Caco-2 (cell line): Measurements from ENCODE around the gene CRABP2. TPM values are rescaled to one million over a fixed set of nuclear protein-coding genes. Genes with fewer than 3 reads are reported as not detected.

Source experiments
- BruUV-seq: library from RNA; stranded (reverse); fragments of 400-500 nt; replicated peaks from 2 replicates; lab custom pipeline; 2021; lab: Mats Ljungman, UMichigan
- CTCF ChIA-PET: fragments of 300-600 bp; sonication (Branson Sonifier 250); formaldehyde crosslinking; loops from one replicate; lab custom pipeline; 2022; ENCODE audit warnings: antibody characterized with exemption; lab: Charles Lee
- POLR2A ChIA-PET: fragments of 300-600 bp; sonication (Branson Sonifier 250); formaldehyde crosslinking; loops from one replicate; lab custom pipeline; 2022; ENCODE audit warnings: antibody characterized with exemption; lab: Charles Lee
- DNase-seq, 2 experiments: peaks; one replicate each; pipeline versions ENCODE4 v3.0.0 to v3.0.0-alpha.2; 2020 to 2022
- H3K27me3 ChIP-seq: replicated peaks from 2 replicates; pipeline ENCODE4 v1.6.0; 2011; ENCODE audit warnings: low read length; ENCODE audit not compliant: control insufficient read depth, insufficient read depth
- H3K36me3 ChIP-seq: 2 replicates; pipeline ENCODE4 v1.5.1; 2011; ENCODE audit warnings: low read length; ENCODE audit not compliant: control insufficient read depth, insufficient read depth
- H3K4me1 ChIP-seq: fragments of 250-450 bp; sonication (Bioruptor Pico); 2 replicates; pipeline ENCODE4 v1.5.1; 2020; ENCODE audit warnings: mild to moderate bottlenecking
- H3K4me3 ChIP-seq: 2 replicates; pipeline ENCODE4 v1.5.1; 2011; ENCODE audit warnings: low read depth, mild to moderate bottlenecking, control low read depth, low read length
- H3K9me3 ChIP-seq: fragments of 250-450 bp; sonication (Bioruptor Pico); 2 replicates; pipeline ENCODE4 v1.5.1; 2020; ENCODE audit warnings: mild to moderate bottlenecking, moderate library complexity
- H3K27ac Mint-ChIP-seq: one replicate; pipeline ENCODE4 v1.8.0; 2022; ENCODE audit warnings: mixed read lengths; ENCODE audit not compliant: unreplicated experiment
- H3K27me3 Mint-ChIP-seq: one replicate; pipeline ENCODE4 v1.8.0; 2022; ENCODE audit warnings: mixed read lengths; ENCODE audit not compliant: insufficient read depth, unreplicated experiment
- H3K36me3 Mint-ChIP-seq: one replicate; pipeline ENCODE4 v1.8.0; 2022; ENCODE audit warnings: mild to moderate bottlenecking, mixed read lengths; ENCODE audit not compliant: insufficient read depth, unreplicated experiment
- H3K4me1 Mint-ChIP-seq: one replicate; pipeline ENCODE4 v1.8.0; 2022; ENCODE audit warnings: low read depth, mixed read lengths; ENCODE audit not compliant: unreplicated experiment
- H3K4me3 Mint-ChIP-seq: one replicate; pipeline ENCODE4 v1.8.0; 2022; ENCODE audit warnings: mild to moderate bottlenecking, moderate library complexity, mixed read lengths; ENCODE audit not compliant: unreplicated experiment
- H3K9me3 Mint-ChIP-seq: one replicate; pipeline ENCODE4 v1.8.0; 2022; ENCODE audit warnings: mixed read lengths; ENCODE audit not compliant: unreplicated experiment
- CTCF ChIP-seq, 2 experiments: fragments of 200-600 bp in 1 of 2; IDR thresholded peaks; 1 replicate in 1 of 2; 2 replicates in 1 of 2; pipeline versions ENCODE4 v1.5.1 to v1.8.0; 2011 to 2022; ENCODE audit warnings: antibody characterized with exemption in 1 of 2, control low read depth in 1 of 2, inconsistent platforms in 1 of 2, low read depth in 1 of 2, low read length in 1 of 2, mild to moderate bottlenecking in 1 of 2, moderate library complexity in 1 of 2; ENCODE audit not compliant: insufficient read depth in 1 of 2, severe bottlenecking in 1 of 2, unreplicated experiment in 1 of 2
- intact Hi-C: fragments of 100-400 bp; cut with micrococcal nuclease; formaldehyde crosslinking; loops from one replicate; pipeline ENCODE4 v1.10.0; 2022; ENCODE audit not compliant: unreplicated experiment
- total RNA-seq: library from RNA; stranded (reverse); gene quantifications from 2 replicates; pipeline ENCODE4 v1.2.3, GENCODE V29; 2022

Gene CRABP2
- total RNA-seq, 1 experiment from 2014 or later, result 27.1 TPM

- ChIA-PET POLR2A (no interaction called here), CTCF (interaction anchor here (0.7 to 1.2 kb wide), 2 partner anchors 12 to 28 kb away, joined by 3 read pairs; no protein-coding TSS in a partner anchor)
- H3K36me3 ChIP-seq, result no peaks in the 10 kb centered on the region
- no TSS peak for BruUV-seq
- no peak for DNase-seq
- intact Hi-C loops, result no loop called here
- peaks cover 11% of the 10 kb centered on the region for H3K4me1 Mint-ChIP-seq
- H3K27me3 Mint-ChIP-seq, result peaks cover 9% of the 10 kb centered on the region
- no peak overlapping the region for H3K4me3 Mint-ChIP-seq
- no peak overlapping the region for H3K4me3 ChIP-seq
- H3K9me3 ChIP-seq, result no peaks in the 10 kb centered on the region
- no peaks in the 10 kb centered on the region for H3K9me3 Mint-ChIP-seq
- peaks cover 4% of the 10 kb centered on the region for H3K36me3 Mint-ChIP-seq
- no peak overlapping the region for H3K27ac Mint-ChIP-seq
- no peak for TF ChIP-seq CTCF (IDR thresholded peaks at IDR 0.05; ENCODE audit: insufficient read depth in 1 of 2, low read depth in 1 of 2, low read length in 1 of 2, severe bottlenecking in 1 of 2, unreplicated experiment in 1 of 2)
- peaks cover 7% of the 10 kb centered on the region for H3K4me1 ChIP-seq
- no peaks in the 10 kb centered on the region for H3K27me3 ChIP-seq
Observed at GRCh38 chr1:156655151-156655903, 50.1 kb downstream of the CRABP2 start.

GRCh38 chr1:156654700-156655099 is 50.7 kb downstream of the CRABP2 start:
- Mint-ChIP-seq H3K9me3 (no peaks in the 10 kb centered on the region), H3K36me3 (peaks cover 2% of the 10 kb centered on the region), H3K27ac (no peak overlapping the region), H3K4me3 (no peak overlapping the region), H3K4me1 (peaks cover 5% of the 10 kb centered on the region), H3K27me3 (peaks cover 9% of the 10 kb centered on the region)
- Histone ChIP-seq H3K27me3 (no peaks in the 10 kb centered on the region), H3K9me3 (no peaks in the 10 kb centered on the region), H3K4me1 (peaks cover 4% of the 10 kb centered on the region; the same call in 1 of the 2 replicates), H3K4me3 (no peak overlapping the region), H3K36me3 (no peaks in the 10 kb centered on the region)
- CTCF ChIA-PET, result no interaction called here
- no peak for TF ChIP-seq CTCF (IDR thresholded peaks at IDR 0.05; ENCODE audit: insufficient read depth in 1 of 2, low read depth in 1 of 2, low read length in 1 of 2, severe bottlenecking in 1 of 2, unreplicated experiment in 1 of 2)
- POLR2A ChIA-PET, result no interaction called here
- DNase-seq, result no peak
- intact Hi-C loops, result no loop called here
- no TSS peak for BruUV-seq

- no peaks in the 10 kb centered on the region for H3K4me1 ChIP-seq
- intact Hi-C loops, result no loop called here
- H3K9me3 ChIP-seq, result no peaks in the 10 kb centered on the region
- no peak overlapping the region for H3K4me3 ChIP-seq
- POLR2A ChIA-PET, result no interaction called here
- Mint-ChIP-seq H3K27ac (no peak overlapping the region), H3K36me3 (no peaks in the 10 kb centered on the region), H3K4me3 (no peak overlapping the region), H3K4me1 (no peaks in the 10 kb centered on the region), H3K9me3 (no peaks in the 10 kb centered on the region), H3K27me3 (peaks cover 9% of the 10 kb centered on the region)
- no peak for DNase-seq
- H3K36me3 ChIP-seq, result no peaks in the 10 kb centered on the region
- no peak for TF ChIP-seq CTCF (IDR thresholded peaks at IDR 0.05; ENCODE audit: insufficient read depth in 1 of 2, low read depth in 1 of 2, low read length in 1 of 2, severe bottlenecking in 1 of 2, unreplicated experiment in 1 of 2)
- CTCF ChIA-PET, result interaction anchor here (0.9 kb wide), 1 partner anchor 24 kb away, joined by 4 read pairs; the partner anchor contains the start of gene NES
- no TSS peak for BruUV-seq
- H3K27me3 ChIP-seq, result no peaks in the 10 kb centered on the region
Observed at GRCh38 chr1:156652992-156653355, 52.4 kb downstream of the CRABP2 start.
